H9 (cell line): Measurements from ENCODE around the gene THSD4. TPM values are rescaled to one million over a fixed set of nuclear protein-coding genes. Genes with fewer than 3 reads are reported as not detected.

Source experiments
- DNase-seq: peaks from one replicate; pipeline ENCODE4 v3.0.0-alpha.2; 2017
- H2AFZ ChIP-seq: one replicate; pipeline ENCODE4 v1.6.1; 2013; ENCODE audit warnings: mild to moderate bottlenecking, low read length, control low read depth, moderate library complexity
- H2AK5ac ChIP-seq: 2 replicates; pipeline ENCODE4 v1.6.1; 2013; ENCODE audit warnings: low read length, control low read depth, mixed read lengths; ENCODE audit not compliant: insufficient read length
- H2BK120ac ChIP-seq: one replicate; pipeline ENCODE4 v1.6.1; 2013; ENCODE audit warnings: low read depth, mild to moderate bottlenecking, low read length, control low read depth, inconsistent platforms; ENCODE audit not compliant: poor library complexity, severe bottlenecking
- H2BK12ac ChIP-seq: 2 replicates; pipeline ENCODE4 v1.6.1; 2013; ENCODE audit warnings: low read length, control low read depth, mixed read lengths, low read depth; ENCODE audit not compliant: insufficient read length
- H2BK15ac ChIP-seq: 2 replicates; pipeline ENCODE4 v1.6.1; 2013; ENCODE audit warnings: low read depth, low read length, control low read depth
- H2BK20ac ChIP-seq: one replicate; pipeline ENCODE4 v1.6.1; 2013; ENCODE audit warnings: low read depth, mild to moderate bottlenecking, low read length, control low read depth, inconsistent platforms; ENCODE audit not compliant: poor library complexity, severe bottlenecking
- H2BK5ac ChIP-seq: 2 replicates; pipeline ENCODE4 v1.6.1; 2013; ENCODE audit warnings: low read length, control low read depth, mixed read lengths; ENCODE audit not compliant: insufficient read length
- H3K14ac ChIP-seq: 2 replicates; pipeline ENCODE4 v1.6.1; 2013; ENCODE audit warnings: low read length, control low read depth; ENCODE audit not compliant: insufficient read depth
- H3K18ac ChIP-seq: 2 replicates; pipeline ENCODE4 v1.6.1; 2013; ENCODE audit warnings: low read depth, mild to moderate bottlenecking, mixed read lengths, low read length, control low read depth; ENCODE audit not compliant: insufficient read length
- H3K23ac ChIP-seq: 2 replicates; pipeline ENCODE4 v1.6.1; 2013; ENCODE audit warnings: low read length, control low read depth, mixed read lengths, low read depth; ENCODE audit not compliant: insufficient read length
- H3K23me2 ChIP-seq: 2 replicates; pipeline ENCODE4 v1.6.1; 2013; ENCODE audit warnings: low read depth, mild to moderate bottlenecking, mixed read lengths, low read length, control low read depth; ENCODE audit not compliant: insufficient read length, poor library complexity, severe bottlenecking
- H3K27ac ChIP-seq: 2 replicates; pipeline ENCODE4 v1.5.1; 2013; ENCODE audit warnings: low read length, control low read depth, mixed read lengths, low read depth; ENCODE audit not compliant: insufficient read length
- H3K27me3 ChIP-seq: 2 replicates; pipeline ENCODE4 v1.6.1; 2013; ENCODE audit warnings: low read length, control low read depth, inconsistent platforms; ENCODE audit not compliant: insufficient read depth
- H3K4ac ChIP-seq: 2 replicates; pipeline ENCODE4 v1.6.1; 2013; ENCODE audit warnings: low read depth, mild to moderate bottlenecking, control low read depth, inconsistent platforms, low read length, moderate library complexity
- H3K4me1 ChIP-seq: 2 replicates; pipeline ENCODE4 v1.6.1; 2013; ENCODE audit warnings: low read length, control low read depth, inconsistent platforms; ENCODE audit not compliant: insufficient read depth
- H3K4me2 ChIP-seq: 2 replicates; pipeline ENCODE4 v1.6.1; 2013; ENCODE audit warnings: low read length, control low read depth, mixed read lengths; ENCODE audit not compliant: insufficient read length, insufficient read depth
- H3K56ac ChIP-seq: 2 replicates; pipeline ENCODE4 v1.6.1; 2013; ENCODE audit warnings: low read depth, mild to moderate bottlenecking, mixed read lengths, low read length, control low read depth; ENCODE audit not compliant: insufficient read length
- H3K79me1 ChIP-seq: 2 replicates; pipeline ENCODE4 v1.6.1; 2013; ENCODE audit warnings: low read depth, mild to moderate bottlenecking, moderate library complexity, low read length, control low read depth, inconsistent platforms; ENCODE audit not compliant: insufficient read depth, poor library complexity, severe bottlenecking
- H3K79me2 ChIP-seq: 2 replicates; pipeline ENCODE4 v1.6.1; 2013; ENCODE audit warnings: low read length, control low read depth, inconsistent platforms; ENCODE audit not compliant: insufficient read depth
- H3K9ac ChIP-seq: 2 replicates; pipeline ENCODE4 v1.6.1; 2013; ENCODE audit warnings: low read length, control low read depth, mixed read lengths; ENCODE audit not compliant: insufficient read length; ENCODE audit errors: extremely low read depth
- H3K9me3 ChIP-seq: one replicate; pipeline ENCODE4 v1.6.1; 2013; ENCODE audit warnings: low read depth, low read length, inconsistent platforms; ENCODE audit not compliant: control insufficient read depth
- H3T11ph ChIP-seq: one replicate; pipeline ENCODE4 v1.6.1; 2013; ENCODE audit warnings: mild to moderate bottlenecking, low read length, control low read depth, inconsistent platforms
- H4K20me1 ChIP-seq: one replicate; pipeline ENCODE4 v1.6.1; 2013; ENCODE audit not compliant: control insufficient read depth, insufficient read length, insufficient read depth
- H4K5ac ChIP-seq: 2 replicates; pipeline ENCODE4 v1.6.1; 2013; ENCODE audit warnings: low read depth, mild to moderate bottlenecking, mixed read lengths, low read length, control low read depth; ENCODE audit not compliant: insufficient read length
- H4K8ac ChIP-seq: replicated peaks from 2 replicates; pipeline ENCODE4 v1.6.1; 2013; ENCODE audit warnings: low read length, control low read depth, mixed read lengths, low read depth; ENCODE audit not compliant: insufficient read length
- H4K91ac ChIP-seq: 2 replicates; pipeline ENCODE4 v1.6.1; 2013; ENCODE audit warnings: low read depth, mild to moderate bottlenecking, moderate library complexity, mixed read lengths, low read length, control low read depth; ENCODE audit not compliant: insufficient read length
- H3K27ac Mint-ChIP-seq, 3 experiments: 2 replicates in 2 of 3; 3 replicates in 1 of 3; pipeline ENCODE4 v1.8.0; 2020 to 2021; ENCODE audit warnings: mixed read lengths in 3 of 3, mild to moderate bottlenecking in 1 of 3, moderate library complexity in 1 of 3
- H3K27me3 Mint-ChIP-seq: 2 replicates; pipeline ENCODE4 v1.8.0; 2021; ENCODE audit warnings: low read depth, mild to moderate bottlenecking, moderate library complexity, mixed read lengths
- H3K36me3 Mint-ChIP-seq, 3 experiments: 2 replicates in 2 of 3; 3 replicates in 1 of 3; pipeline ENCODE4 v1.8.0; 2020 to 2021; ENCODE audit warnings: low read depth in 3 of 3, mixed read lengths in 3 of 3; ENCODE audit not compliant: insufficient read depth in 1 of 3
- H3K4me1 Mint-ChIP-seq, 2 experiments: 2 replicates each; pipeline ENCODE4 v1.8.0; 2020; ENCODE audit warnings: mixed read lengths in 2 of 2
- H3K4me3 Mint-ChIP-seq, 2 experiments: 2 replicates in 1 of 2; 3 replicates in 1 of 2; pipeline ENCODE4 v1.8.0; 2020 to 2021; ENCODE audit warnings: mild to moderate bottlenecking in 2 of 2, mixed read lengths in 2 of 2, moderate library complexity in 1 of 2
- H3K9me3 Mint-ChIP-seq, 2 experiments: 2 replicates in 1 of 2; 3 replicates in 1 of 2; pipeline ENCODE4 v1.8.0; 2020; ENCODE audit warnings: mild to moderate bottlenecking in 2 of 2, mixed read lengths in 2 of 2, moderate library complexity in 1 of 2
- WGBS: extraction: QIAGEN DNeasy Blood & Tissue Kit; methylation state at CpG from one replicate; pipeline ENCODE4 v1.1.7; 2013; ENCODE audit warnings: missing lambda C conversion rate, low lambda C conversion rate, mixed read lengths; ENCODE audit not compliant: insufficient read length; ENCODE audit errors: extremely low coverage; 5-methylcytosine and 5-hydroxymethylcytosine counted together
- total RNA-seq: library from RNA; stranded (reverse); gene quantifications from 2 replicates; pipeline ENCODE4 v1.2.1, GENCODE V29; 2021
- TF ChIP-seq, protein P1 (sequence below): fragments of 200-600 bp; sonication (generic); conservative IDR thresholded peaks from 3 replicates; pipeline ENCODE4 v1.8.0; 2021; ENCODE audit warnings: antibody characterized with exemption, mild to moderate bottlenecking

Gene THSD4
- total RNA-seq, 1 experiment from 2014 or later = 5.5 TPM

DNA sequence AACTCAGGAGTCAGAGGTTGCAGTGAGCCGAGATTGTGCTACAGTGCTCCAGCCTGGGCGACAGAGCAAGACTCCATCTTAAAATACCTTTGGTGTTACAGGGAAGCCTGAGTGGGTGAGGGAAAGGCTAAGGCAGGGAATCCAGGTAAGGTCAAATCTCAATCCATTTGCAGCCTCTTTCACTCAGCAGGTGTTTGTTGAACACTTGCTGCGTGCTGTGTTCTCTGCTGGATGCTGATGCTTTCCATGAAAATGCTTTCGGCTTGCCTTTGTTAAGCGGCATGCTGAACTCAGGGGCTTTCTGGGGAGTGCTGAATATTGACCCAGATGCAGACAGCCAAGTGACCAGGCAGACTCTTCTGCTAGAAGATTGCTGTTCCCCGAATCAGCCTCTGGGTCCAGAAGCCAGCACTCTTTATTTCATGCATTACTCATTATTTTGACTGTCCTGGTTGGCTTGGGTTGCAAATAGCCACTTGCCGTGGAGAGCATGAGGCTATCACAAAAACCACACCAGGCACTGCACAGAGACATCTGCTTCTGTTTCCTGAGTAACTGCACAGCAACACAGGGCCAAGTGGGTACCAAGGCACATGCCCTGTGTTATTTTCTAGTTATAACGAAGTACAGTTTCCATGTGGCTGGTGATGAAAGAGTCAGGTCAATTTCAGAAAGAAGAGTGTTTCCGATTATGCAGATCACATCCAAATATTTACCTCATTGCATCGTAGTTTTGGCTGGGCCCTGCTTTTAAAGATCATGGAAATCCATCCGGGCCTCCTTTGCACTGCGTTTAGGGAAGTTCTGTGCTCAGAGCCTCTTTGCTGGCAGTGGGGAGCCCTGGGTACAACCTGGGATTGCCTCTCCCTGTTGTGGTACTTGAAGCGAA lies 88.6 kb downstream of the THSD4 start:
- no peak overlapping the region for H4K5ac ChIP-seq
- H3K4ac ChIP-seq = no peak overlapping the region
- no peak overlapping the region for H3K14ac ChIP-seq
- no peak overlapping the region for H2BK120ac ChIP-seq
- peak overlapping the region; percentile 57 to 93 (median 58); a peak in 6 of 7 replicates for H3K27ac Mint-ChIP-seq
- H3K56ac ChIP-seq = no peak overlapping the region
- no peak overlapping the region for H2AFZ ChIP-seq
- peak overlapping the region; percentile 25 to 59; a peak in 4 of 5 replicates for H3K4me3 Mint-ChIP-seq
- no peaks in the 10 kb centered on the region for H3K23me2 ChIP-seq
- H3K9ac ChIP-seq = no peak overlapping the region
- no peaks in the 10 kb centered on the region for H3K79me2 ChIP-seq
- no peak overlapping the region for H2BK20ac ChIP-seq
- DNase-seq = peak; percentile 87
- no peak overlapping the region for H2BK12ac ChIP-seq
- TF ChIP-seq, protein P1, sequence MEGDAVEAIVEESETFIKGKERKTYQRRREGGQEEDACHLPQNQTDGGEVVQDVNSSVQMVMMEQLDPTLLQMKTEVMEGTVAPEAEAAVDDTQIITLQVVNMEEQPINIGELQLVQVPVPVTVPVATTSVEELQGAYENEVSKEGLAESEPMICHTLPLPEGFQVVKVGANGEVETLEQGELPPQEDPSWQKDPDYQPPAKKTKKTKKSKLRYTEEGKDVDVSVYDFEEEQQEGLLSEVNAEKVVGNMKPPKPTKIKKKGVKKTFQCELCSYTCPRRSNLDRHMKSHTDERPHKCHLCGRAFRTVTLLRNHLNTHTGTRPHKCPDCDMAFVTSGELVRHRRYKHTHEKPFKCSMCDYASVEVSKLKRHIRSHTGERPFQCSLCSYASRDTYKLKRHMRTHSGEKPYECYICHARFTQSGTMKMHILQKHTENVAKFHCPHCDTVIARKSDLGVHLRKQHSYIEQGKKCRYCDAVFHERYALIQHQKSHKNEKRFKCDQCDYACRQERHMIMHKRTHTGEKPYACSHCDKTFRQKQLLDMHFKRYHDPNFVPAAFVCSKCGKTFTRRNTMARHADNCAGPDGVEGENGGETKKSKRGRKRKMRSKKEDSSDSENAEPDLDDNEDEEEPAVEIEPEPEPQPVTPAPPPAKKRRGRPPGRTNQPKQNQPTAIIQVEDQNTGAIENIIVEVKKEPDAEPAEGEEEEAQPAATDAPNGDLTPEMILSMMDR = 0 out of 3 replicates have a peak, but pooled peaks have one; percentile 10
- no peaks in the 10 kb centered on the region for H3K9me3 ChIP-seq
- no peak overlapping the region for H2BK15ac ChIP-seq
- H3K79me1 ChIP-seq = no peaks in the 10 kb centered on the region
- H3K27me3 Mint-ChIP-seq = peaks cover 33% of the 10 kb centered on the region
- H3K18ac ChIP-seq = peak overlapping the region; percentile 15
- H3K4me2 ChIP-seq = peak overlapping the region; percentile 40
- WGBS = no CpG with 5 or more reads among the region's 13 CpGs
- no peaks in the 10 kb centered on the region for H3K27me3 ChIP-seq
- no peak overlapping the region for H2AK5ac ChIP-seq
- H3K27ac ChIP-seq = peak overlapping the region; percentile 2
- no peak overlapping the region for H4K8ac ChIP-seq
- H4K91ac ChIP-seq = no peak overlapping the region
- no peak overlapping the region for H3K23ac ChIP-seq
- peaks cover 52 to 53% of the 10 kb centered on the region in 2 experiments for H3K4me1 Mint-ChIP-seq
- no peaks in the 10 kb centered on the region for H3K36me3 Mint-ChIP-seq
- H4K20me1 ChIP-seq = no peaks in the 10 kb centered on the region
- H3K9me3 Mint-ChIP-seq = no peaks in the 10 kb centered on the region
- H3T11ph ChIP-seq = no peak overlapping the region
- H2BK5ac ChIP-seq = no peak overlapping the region
- H3K4me1 ChIP-seq = peaks cover 20% of the 10 kb centered on the region; the same call in 1 of the 2 replicates
